Measurements from ENCODE around the gene CDK1. TPM values are rescaled to one million over a fixed set of nuclear protein-coding genes. Genes with fewer than 3 reads are reported as not detected.

The CDK1 gene
- total RNA-seq, 1 experiment from 2014 or later = 78.9 TPM

- no peak overlapping the region for H4K91ac ChIP-seq (ENCODE audit: insufficient read length, low read depth, low read length)
- Mint-ChIP-seq H3K36me3 (ENCODE audit: insufficient read depth in 1 of 3, low read depth in 3 of 3) (peaks cover 25 to 38% (median 27%) of the 10 kb centered on the region in 3 experiments; a peak in 6 of 7 replicates), H3K4me3 (peak overlapping the region; percentile 98 to 99), H3K27me3 (ENCODE audit: low read depth) (0 out of 2 replicates have a peak, but pooled peaks cover 1% of the 10 kb centered on the region), H3K4me1 (peaks cover 30 to 31% of the 10 kb centered on the region in 2 experiments), H3K27ac (peak overlapping the region in 1 of 3 experiments; percentile 100; a peak in 3 of 7 replicates), H3K9me3 (no peaks in the 10 kb centered on the region)
- peak overlapping the region; percentile 99; the same call in 1 of the 2 replicates for H3K14ac ChIP-seq (ENCODE audit: insufficient read depth, low read length)
- H3K79me1 ChIP-seq (ENCODE audit: insufficient read depth, low read depth, low read length, poor library complexity, severe bottlenecking) = peaks cover 1% of the 10 kb centered on the region
- no peak overlapping the region for H2BK12ac ChIP-seq (ENCODE audit: insufficient read length, low read depth, low read length)
- 100% methylated on average over 1 of the region's 17 CpGs for WGBS (ENCODE audit: extremely low coverage, insufficient read length, low lambda C conversion rate)
- peaks cover 3% of the 10 kb centered on the region for H3K23me2 ChIP-seq (ENCODE audit: insufficient read length, low read depth, low read length, poor library complexity, severe bottlenecking)
- peak overlapping the region; percentile 25 for H2BK120ac ChIP-seq (ENCODE audit: low read depth, low read length, poor library complexity, severe bottlenecking)
- no peaks in the 10 kb centered on the region; the same call in 1 of the 2 replicates for H3K4me1 ChIP-seq (ENCODE audit: insufficient read depth, low read length)
- no peak overlapping the region for H4K5ac ChIP-seq (ENCODE audit: insufficient read length, low read depth, low read length)
- no peak overlapping the region for H3K4ac ChIP-seq (ENCODE audit: low read depth, low read length)
- H2BK20ac ChIP-seq (ENCODE audit: low read depth, low read length, poor library complexity, severe bottlenecking) = no peak overlapping the region
- H2AFZ ChIP-seq (ENCODE audit: low read length) = no peak overlapping the region
- no peak overlapping the region for H3T11ph ChIP-seq (ENCODE audit: low read length)
- no peak overlapping the region for H2AK5ac ChIP-seq (ENCODE audit: insufficient read length, low read length)
- H3K79me2 ChIP-seq (ENCODE audit: insufficient read depth, low read length) = peaks cover 32% of the 10 kb centered on the region; the same call in 1 of the 2 replicates
- H3K4me2 ChIP-seq (ENCODE audit: insufficient read depth, insufficient read length, low read length) = peak overlapping the region; percentile 59
- H3K9ac ChIP-seq (ENCODE audit: extremely low read depth, insufficient read length, low read length) = peak overlapping the region; percentile 95
- H4K20me1 ChIP-seq (ENCODE audit: control insufficient read depth, insufficient read depth, insufficient read length) = no peaks in the 10 kb centered on the region
- no peak overlapping the region for H3K18ac ChIP-seq (ENCODE audit: insufficient read length, low read depth, low read length)
- H3K23ac ChIP-seq (ENCODE audit: insufficient read length, low read depth, low read length) = no peak overlapping the region
- H2BK15ac ChIP-seq (ENCODE audit: low read depth, low read length) = no peak overlapping the region
- DNase-seq = no peak
- no peak overlapping the region for H2BK5ac ChIP-seq (ENCODE audit: insufficient read length, low read length)
- H4K8ac ChIP-seq (replicated peaks; ENCODE audit: insufficient read length, low read depth, low read length) = no peak overlapping the region
- H3K27me3 ChIP-seq (ENCODE audit: insufficient read depth, low read length) = no peaks in the 10 kb centered on the region
- no peaks in the 10 kb centered on the region for H3K9me3 ChIP-seq (ENCODE audit: control insufficient read depth, low read depth, low read length)
- TF ChIP-seq CTCF (conservative IDR thresholded peaks at IDR 0.05) = no peak
- no peak overlapping the region for H3K56ac ChIP-seq (ENCODE audit: insufficient read length, low read depth, low read length)
- H3K27ac ChIP-seq (ENCODE audit: insufficient read length, low read depth, low read length) = no peak overlapping the region
These were observed 906 bp downstream of the CDK1 start for GRCh38 chr10:60778971-60779796.
